DOHH2 (cell line): ENCODE results near the gene TDRD12.

Experiments used
- H3F3A ChIP-seq: fragments of 200-600 bp; sonication (generic), shearing (Covaris generic); 2 replicates; pipeline ENCODE4 v1.6.0; 2016; ENCODE audit warnings: antibody characterized with exemption, mild to moderate bottlenecking; ENCODE audit not compliant: control insufficient read depth, insufficient read depth
- H3K27ac ChIP-seq: fragments of 200-600 bp; sonication (generic); 2 replicates; pipeline ENCODE4 v1.5.1; 2014; ENCODE audit warnings: low read depth, mild to moderate bottlenecking, low read length, moderate library complexity
- H3K27me3 ChIP-seq: fragments of 200-600 bp; sonication (generic); 2 replicates; pipeline ENCODE4 v1.6.1; 2014; ENCODE audit warnings: mild to moderate bottlenecking, low read length, mixed read lengths; ENCODE audit not compliant: control insufficient read depth
- H3K36me3 ChIP-seq: fragments of 200-600 bp; sonication (generic); 2 replicates; pipeline ENCODE4 v1.6.1; 2014; ENCODE audit warnings: mild to moderate bottlenecking, low read length, moderate library complexity, mixed read lengths; ENCODE audit not compliant: control insufficient read depth
- H3K4me1 ChIP-seq: fragments of 200-600 bp; sonication (generic); 2 replicates; pipeline ENCODE4 v1.6.1; 2014; ENCODE audit warnings: mild to moderate bottlenecking, low read length, mixed read lengths; ENCODE audit not compliant: control insufficient read depth
- H3K4me2 ChIP-seq: fragments of 200-600 bp; sonication (generic); 2 replicates; pipeline ENCODE4 v1.6.0; 2014; ENCODE audit warnings: mild to moderate bottlenecking, low read length, moderate library complexity
- H3K4me3 ChIP-seq: fragments of 200-600 bp; sonication (generic); 2 replicates; pipeline ENCODE4 v1.5.1; 2014; ENCODE audit warnings: mild to moderate bottlenecking, low read length, mixed read lengths
- H3K79me2 ChIP-seq: fragments of 200-600 bp; sonication (generic); 2 replicates; pipeline ENCODE4 v1.6.1; 2014; ENCODE audit warnings: mild to moderate bottlenecking, low read length, mixed read lengths; ENCODE audit not compliant: control insufficient read depth
- H3K9me2 ChIP-seq: fragments of 200-600 bp; sonication (generic); replicated peaks from 2 replicates; pipeline ENCODE4 v1.6.1; 2014; ENCODE audit warnings: mild to moderate bottlenecking, low read length, mixed read lengths; ENCODE audit not compliant: control insufficient read depth
- H3K9me3 ChIP-seq: fragments of 200-600 bp; sonication (generic); 2 replicates; pipeline ENCODE4 v1.6.1; 2014; ENCODE audit warnings: antibody characterized with exemption, low read length, mixed read lengths; ENCODE audit not compliant: control insufficient read depth, insufficient read depth
- H4K20me1 ChIP-seq: fragments of 200-600 bp; sonication (generic); 2 replicates; pipeline ENCODE4 v1.6.0; 2014; ENCODE audit warnings: low read depth, mild to moderate bottlenecking, antibody characterized with exemption, low read length, moderate library complexity; ENCODE audit not compliant: control insufficient read depth, insufficient read depth
- EZH2phosphoT487 ChIP-seq: fragments of 200-600 bp; sonication (generic); IDR thresholded peaks from 2 replicates; pipeline ENCODE4 v1.6.1; 2017; ENCODE audit warnings: borderline replicate concordance, mild to moderate bottlenecking, antibody characterized with exemption, low read length, moderate library complexity, mixed read lengths
- TF ChIP-seq, protein P1 (sequence below): fragments of 200-600 bp; sonication (generic); IDR thresholded peaks from one replicate; pipeline ENCODE4 v1.5.1; 2014; ENCODE audit warnings: antibody characterized with exemption, mild to moderate bottlenecking, low read depth, low read length; ENCODE audit not compliant: poor library complexity, severe bottlenecking

Gene TDRD12

DNA sequence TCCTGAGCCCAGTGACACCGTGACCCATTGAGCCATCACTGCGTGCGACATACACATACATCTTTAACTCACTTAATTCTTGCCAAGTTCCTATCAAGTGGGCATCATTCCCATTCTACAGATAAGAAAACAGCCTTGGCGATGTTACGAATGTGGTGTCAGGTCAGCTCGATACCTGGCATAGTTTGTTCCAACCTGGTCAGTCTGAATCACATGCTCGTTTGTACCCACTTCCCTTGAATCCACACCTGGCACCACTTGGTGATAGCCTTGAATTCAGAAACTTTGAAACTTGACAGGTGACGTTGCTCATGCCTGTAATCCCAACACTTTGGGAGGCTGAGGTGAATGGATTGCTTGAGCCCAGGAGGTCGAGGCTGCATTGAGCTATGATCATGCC lies 90.9 kb downstream of the TDRD12 start:
- H3K27me3 ChIP-seq: peaks cover 6% of the 10 kb centered on the region
- H4K20me1 ChIP-seq: no peaks in the 10 kb centered on the region
- H3F3A ChIP-seq: no peaks in the 10 kb centered on the region
- no peaks in the 10 kb centered on the region for H3K4me1 ChIP-seq
- no peaks in the 10 kb centered on the region for H3K9me2 ChIP-seq
- H3K27ac ChIP-seq: no peak overlapping the region
- TF ChIP-seq, protein P1, sequence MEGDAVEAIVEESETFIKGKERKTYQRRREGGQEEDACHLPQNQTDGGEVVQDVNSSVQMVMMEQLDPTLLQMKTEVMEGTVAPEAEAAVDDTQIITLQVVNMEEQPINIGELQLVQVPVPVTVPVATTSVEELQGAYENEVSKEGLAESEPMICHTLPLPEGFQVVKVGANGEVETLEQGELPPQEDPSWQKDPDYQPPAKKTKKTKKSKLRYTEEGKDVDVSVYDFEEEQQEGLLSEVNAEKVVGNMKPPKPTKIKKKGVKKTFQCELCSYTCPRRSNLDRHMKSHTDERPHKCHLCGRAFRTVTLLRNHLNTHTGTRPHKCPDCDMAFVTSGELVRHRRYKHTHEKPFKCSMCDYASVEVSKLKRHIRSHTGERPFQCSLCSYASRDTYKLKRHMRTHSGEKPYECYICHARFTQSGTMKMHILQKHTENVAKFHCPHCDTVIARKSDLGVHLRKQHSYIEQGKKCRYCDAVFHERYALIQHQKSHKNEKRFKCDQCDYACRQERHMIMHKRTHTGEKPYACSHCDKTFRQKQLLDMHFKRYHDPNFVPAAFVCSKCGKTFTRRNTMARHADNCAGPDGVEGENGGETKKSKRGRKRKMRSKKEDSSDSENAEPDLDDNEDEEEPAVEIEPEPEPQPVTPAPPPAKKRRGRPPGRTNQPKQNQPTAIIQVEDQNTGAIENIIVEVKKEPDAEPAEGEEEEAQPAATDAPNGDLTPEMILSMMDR: no peak
- TF ChIP-seq EZH2phosphoT487: no peak
- no peaks in the 10 kb centered on the region for H3K9me3 ChIP-seq
- no peak overlapping the region for H3K4me3 ChIP-seq
- H3K4me2 ChIP-seq: no peak overlapping the region
- H3K79me2 ChIP-seq: no peaks in the 10 kb centered on the region
- no peaks in the 10 kb centered on the region for H3K36me3 ChIP-seq

DNA sequence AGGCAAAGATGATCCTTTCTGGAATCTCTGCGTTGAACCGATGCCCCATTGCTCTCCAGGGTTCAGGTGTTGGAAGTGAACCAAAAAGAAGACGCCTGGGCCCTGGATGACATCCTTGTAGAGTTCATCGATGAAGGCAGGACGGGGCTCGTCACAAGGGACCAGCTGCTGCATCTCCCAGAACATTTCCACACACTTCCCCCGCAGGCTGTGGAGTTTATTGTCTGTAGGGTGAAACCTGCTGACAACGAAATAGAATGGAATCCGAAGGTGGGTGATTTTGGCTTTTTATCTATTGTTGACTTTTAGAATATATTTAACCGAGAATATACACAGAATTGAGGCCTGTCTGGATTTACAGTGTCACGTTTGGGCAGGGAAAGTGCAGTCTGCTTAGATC lies 91.6 kb downstream of the TDRD12 start:
- Histone ChIP-seq H3K4me2 (no peak overlapping the region), H3K9me2 (no peaks in the 10 kb centered on the region), H3K4me3 (no peak overlapping the region), H3K36me3 (no peaks in the 10 kb centered on the region), H3F3A (no peaks in the 10 kb centered on the region), H4K20me1 (no peaks in the 10 kb centered on the region), H3K27ac (no peak overlapping the region), H3K9me3 (no peaks in the 10 kb centered on the region), H3K27me3 (peaks cover 6% of the 10 kb centered on the region), H3K4me1 (no peaks in the 10 kb centered on the region), H3K79me2 (no peaks in the 10 kb centered on the region)
- no peak for TF ChIP-seq EZH2phosphoT487
- TF ChIP-seq, protein P1: no peak

DNA sequence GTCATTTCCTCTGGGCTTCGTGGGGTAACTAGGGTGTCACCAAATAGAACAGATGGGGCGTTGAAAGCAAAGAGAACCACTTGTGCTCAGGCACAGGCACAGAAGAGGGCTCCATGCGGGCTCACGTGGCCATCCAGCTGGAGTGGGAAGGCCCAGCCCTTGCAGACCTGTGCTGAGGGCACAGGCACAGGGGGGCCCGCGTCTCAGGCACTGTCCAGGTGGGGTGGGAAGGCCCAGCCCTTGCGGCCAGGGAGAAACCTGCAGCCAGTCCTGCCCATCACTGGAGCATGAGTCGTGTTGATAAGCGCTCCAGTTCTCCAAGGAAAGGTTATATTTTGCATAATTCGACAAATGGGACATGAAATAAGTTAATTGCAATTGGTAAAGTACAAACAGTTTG lies 92.5 kb downstream of the TDRD12 start:
- no peak overlapping the region for H3K4me2 ChIP-seq
- TF ChIP-seq, protein P1: no peak
- no peak for TF ChIP-seq EZH2phosphoT487
- H3K79me2 ChIP-seq: no peaks in the 10 kb centered on the region
- no peaks in the 10 kb centered on the region for H3K9me2 ChIP-seq
- H3K36me3 ChIP-seq: no peaks in the 10 kb centered on the region
- H3F3A ChIP-seq: no peaks in the 10 kb centered on the region
- peaks cover 6% of the 10 kb centered on the region for H3K27me3 ChIP-seq
- H3K27ac ChIP-seq: no peak overlapping the region
- no peaks in the 10 kb centered on the region for H3K4me1 ChIP-seq
- no peak overlapping the region for H3K4me3 ChIP-seq
- no peaks in the 10 kb centered on the region for H4K20me1 ChIP-seq
- no peaks in the 10 kb centered on the region for H3K9me3 ChIP-seq

DNA sequence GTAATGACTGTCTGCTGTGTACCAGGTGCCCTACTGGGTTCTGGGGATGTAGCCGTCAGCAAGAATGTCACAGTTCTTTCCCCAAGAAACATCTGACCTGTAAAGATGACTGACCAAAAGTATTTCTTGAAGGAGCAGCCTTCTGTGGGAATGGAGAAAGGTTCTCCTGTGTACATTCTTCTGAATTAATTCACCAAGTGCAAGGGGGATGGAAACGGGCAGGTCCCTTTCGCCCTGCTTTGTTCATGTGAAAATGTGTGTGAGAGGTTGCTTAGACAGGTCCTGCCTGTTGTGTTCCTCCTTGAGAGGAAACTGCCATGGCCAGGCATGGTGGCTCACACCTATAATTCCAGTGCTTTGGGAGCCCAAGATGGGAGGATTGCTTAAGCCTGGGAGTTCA lies 93.0 kb downstream of the TDRD12 start:
- no peaks in the 10 kb centered on the region for H3K79me2 ChIP-seq
- H4K20me1 ChIP-seq: no peaks in the 10 kb centered on the region
- H3K9me2 ChIP-seq: no peaks in the 10 kb centered on the region
- H3K4me2 ChIP-seq: no peak overlapping the region
- peaks cover 6% of the 10 kb centered on the region for H3K27me3 ChIP-seq
- H3K27ac ChIP-seq: no peak overlapping the region
- no peaks in the 10 kb centered on the region for H3K9me3 ChIP-seq
- no peak overlapping the region for H3K4me3 ChIP-seq
- no peaks in the 10 kb centered on the region for H3F3A ChIP-seq
- no peaks in the 10 kb centered on the region for H3K4me1 ChIP-seq
- H3K36me3 ChIP-seq: no peaks in the 10 kb centered on the region
- TF ChIP-seq, protein P1: no peak
- no peak for TF ChIP-seq EZH2phosphoT487
